ENCODE data around the gene ADAM30.

ADAM30 gene

GRCh38 chr1:119895102-119895501 lies 1.2 kb downstream of the ADAM30 start:
- H2AFZ ChIP-seq = no peak overlapping the region
- H3K4me2 ChIP-seq (ENCODE audit: low read length) = no peak overlapping the region
- no peaks in the 10 kb centered on the region for H3K9me3 ChIP-seq (ENCODE audit: control insufficient read depth, low read length)
- H3K27me3 ChIP-seq (ENCODE audit: control insufficient read depth, insufficient read depth, low read length) = no peaks in the 10 kb centered on the region
- no peaks in the 10 kb centered on the region for H3K36me3 ChIP-seq (ENCODE audit: control insufficient read depth, insufficient read depth, low read length)
- no peak overlapping the region for H3K27ac ChIP-seq
- H3K4me3 ChIP-seq (ENCODE audit: low read depth, low read length) = no peak overlapping the region
- no peaks in the 10 kb centered on the region for H3K79me2 ChIP-seq
- TF ChIP-seq CTCF (IDR thresholded peaks at IDR 0.05) = no peak
- no peaks in the 10 kb centered on the region for H3K4me1 ChIP-seq
- no peak overlapping the region for H3K9ac ChIP-seq

GRCh38 chr1:119893827-119894700 lies 2.3 kb downstream of the ADAM30 start:
- H3K9ac ChIP-seq = no peak overlapping the region
- H3K4me2 ChIP-seq (ENCODE audit: low read length) = no peak overlapping the region
- H3K4me3 ChIP-seq (ENCODE audit: low read depth, low read length) = no peak overlapping the region
- no peak overlapping the region for H2AFZ ChIP-seq
- no peak overlapping the region for H3K27ac ChIP-seq
- H3K9me3 ChIP-seq (ENCODE audit: control insufficient read depth, low read length) = no peaks in the 10 kb centered on the region
- TF ChIP-seq CTCF (IDR thresholded peaks at IDR 0.05) = no peak
- no peaks in the 10 kb centered on the region for H3K4me1 ChIP-seq
- H3K36me3 ChIP-seq (ENCODE audit: control insufficient read depth, insufficient read depth, low read length) = no peaks in the 10 kb centered on the region
- H3K79me2 ChIP-seq = no peaks in the 10 kb centered on the region
- H3K27me3 ChIP-seq (ENCODE audit: control insufficient read depth, insufficient read depth, low read length) = no peaks in the 10 kb centered on the region

- TF ChIP-seq CTCF (IDR thresholded peaks at IDR 0.05) = no peak
- Histone ChIP-seq H3K27me3 (ENCODE audit: control insufficient read depth, insufficient read depth, low read length) (no peaks in the 10 kb centered on the region), H3K4me3 (ENCODE audit: low read depth, low read length) (no peak overlapping the region), H3K4me2 (ENCODE audit: low read length) (no peak overlapping the region), H3K4me1 (no peaks in the 10 kb centered on the region), H3K9me3 (ENCODE audit: control insufficient read depth, low read length) (no peaks in the 10 kb centered on the region), H3K79me2 (no peaks in the 10 kb centered on the region), H2AFZ (no peak overlapping the region), H3K9ac (no peak overlapping the region), H3K36me3 (ENCODE audit: control insufficient read depth, insufficient read depth, low read length) (no peaks in the 10 kb centered on the region), H3K27ac (no peak overlapping the region)
These were observed 3.0 kb downstream of the ADAM30 start for GRCh38 chr1:119893238-119893791.

GRCh38 chr1:119891386-119891785 lies 4.9 kb downstream of the ADAM30 start:
- Histone ChIP-seq H3K4me3 (ENCODE audit: low read depth, low read length) (no peak overlapping the region), H3K4me2 (ENCODE audit: low read length) (no peak overlapping the region), H3K9me3 (ENCODE audit: control insufficient read depth, low read length) (no peaks in the 10 kb centered on the region), H2AFZ (no peak overlapping the region), H3K9ac (no peak overlapping the region), H3K79me2 (no peaks in the 10 kb centered on the region), H3K27me3 (ENCODE audit: control insufficient read depth, insufficient read depth, low read length) (no peaks in the 10 kb centered on the region), H3K4me1 (no peaks in the 10 kb centered on the region), H3K36me3 (ENCODE audit: control insufficient read depth, insufficient read depth, low read length) (no peaks in the 10 kb centered on the region), H3K27ac (no peak overlapping the region)
- TF ChIP-seq CTCF (IDR thresholded peaks at IDR 0.05) = no peak

All from parathyroid adenoma (tissue), 2 donors.